ENCODE results near the gene CTBP1. TPM values are rescaled to one million over a fixed set of nuclear protein-coding genes. Genes with fewer than 3 reads are reported as not detected.

Gene CTBP1
- polyA plus RNA-seq, 1 donor (not counting 4 experiments of a cell fraction or from before 2014, with no cell fraction given) = 46.9 TPM

DNA sequence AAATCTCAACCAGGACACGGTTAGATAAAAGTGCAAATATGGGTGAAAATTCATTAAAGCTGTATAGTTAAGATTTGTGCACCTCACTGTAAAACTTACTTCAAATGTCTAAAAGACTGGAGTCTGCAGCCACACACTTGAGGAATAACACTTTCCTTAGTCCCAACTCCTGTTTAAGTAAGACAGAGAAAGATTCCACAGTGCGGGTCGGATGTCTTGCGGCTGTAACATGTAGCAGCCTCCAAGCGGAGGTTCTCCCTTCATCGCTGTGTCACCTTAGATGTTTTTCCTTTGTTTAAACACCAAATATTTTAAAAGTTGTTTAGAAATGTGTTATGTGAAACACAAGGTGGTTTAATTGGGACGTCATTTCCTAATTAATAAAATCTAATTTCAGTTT, 39.9 kb upstream of the CTBP1 start:
- peak overlapping the region; percentile 67 for H3K27ac ChIP-seq (ENCODE audit: control insufficient read depth, insufficient read depth, low read length)
- peaks cover 4% of the 10 kb centered on the region for H4K20me1 ChIP-seq (ENCODE audit: control insufficient read depth, extremely low read depth, insufficient read depth, low read length)
- H3K4me3 ChIP-seq (ENCODE audit: control insufficient read depth in 2 of 3, extremely low read depth in 1 of 3, insufficient read depth in 2 of 3, low read depth in 1 of 3, low read length in 3 of 3) = peak overlapping the region; percentile 78 to 83 (median 83)
- H3K79me2 ChIP-seq (ENCODE audit: control insufficient read depth, insufficient read depth, low read length) = peaks cover 41% of the 10 kb centered on the region
- H3K9me3 ChIP-seq (ENCODE audit: control insufficient read depth, low read depth, low read length) = no peaks in the 10 kb centered on the region
- TF ChIP-seq EZH2 (IDR thresholded peaks at IDR 0.05; ENCODE audit: low read length) = no peak
- TF ChIP-seq, protein P1, sequence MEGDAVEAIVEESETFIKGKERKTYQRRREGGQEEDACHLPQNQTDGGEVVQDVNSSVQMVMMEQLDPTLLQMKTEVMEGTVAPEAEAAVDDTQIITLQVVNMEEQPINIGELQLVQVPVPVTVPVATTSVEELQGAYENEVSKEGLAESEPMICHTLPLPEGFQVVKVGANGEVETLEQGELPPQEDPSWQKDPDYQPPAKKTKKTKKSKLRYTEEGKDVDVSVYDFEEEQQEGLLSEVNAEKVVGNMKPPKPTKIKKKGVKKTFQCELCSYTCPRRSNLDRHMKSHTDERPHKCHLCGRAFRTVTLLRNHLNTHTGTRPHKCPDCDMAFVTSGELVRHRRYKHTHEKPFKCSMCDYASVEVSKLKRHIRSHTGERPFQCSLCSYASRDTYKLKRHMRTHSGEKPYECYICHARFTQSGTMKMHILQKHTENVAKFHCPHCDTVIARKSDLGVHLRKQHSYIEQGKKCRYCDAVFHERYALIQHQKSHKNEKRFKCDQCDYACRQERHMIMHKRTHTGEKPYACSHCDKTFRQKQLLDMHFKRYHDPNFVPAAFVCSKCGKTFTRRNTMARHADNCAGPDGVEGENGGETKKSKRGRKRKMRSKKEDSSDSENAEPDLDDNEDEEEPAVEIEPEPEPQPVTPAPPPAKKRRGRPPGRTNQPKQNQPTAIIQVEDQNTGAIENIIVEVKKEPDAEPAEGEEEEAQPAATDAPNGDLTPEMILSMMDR (optimal IDR thresholded peaks at IDR 0.05 in 1 of 3, IDR thresholded peaks at IDR 0.05 in 1 of 3, conservative IDR thresholded peaks at IDR 0.05 in 1 of 3; ENCODE audit: extremely low read depth in 1 of 3, insufficient read depth in 2 of 3, low read length in 3 of 3) = no peak
- peak overlapping the region; percentile 83 for H2AFZ ChIP-seq (ENCODE audit: control insufficient read depth, low read length)
- FAIRE-seq (peak; percentile 51), DNase-seq (ENCODE audit: low read depth, low spot score) (no peak)
- no peaks in the 10 kb centered on the region for H3K9me1 ChIP-seq (ENCODE audit: control insufficient read depth, extremely low read depth, insufficient read depth, low read length)
- H3K27me3 ChIP-seq (ENCODE audit: control insufficient read depth, extremely low read depth, insufficient read depth, low read length) = no peaks in the 10 kb centered on the region
- H3K4me1 ChIP-seq (ENCODE audit: control insufficient read depth, extremely low read depth, insufficient read depth, low read length) = peaks cover 23% of the 10 kb centered on the region
- dilution Hi-C loops (cut with MboI; ENCODE audit: extremely low pct_ligation_motif_present, low sequenced_read_pairs) = no loop called here
- H3K9ac ChIP-seq (ENCODE audit: control insufficient read depth, extremely low read depth, insufficient read depth, low read length) = peak overlapping the region; percentile 90
- peak overlapping the region; percentile 86 for H3K4me2 ChIP-seq (ENCODE audit: control insufficient read depth, extremely low read depth, insufficient read depth, low read depth, low read length)
- peaks cover 0 to 4% of the 10 kb centered on the region in 2 experiments for H3K36me3 ChIP-seq (ENCODE audit: control insufficient read depth in 2 of 2, extremely low read depth in 1 of 2, insufficient read depth in 2 of 2, low read length in 2 of 2)

DNA sequence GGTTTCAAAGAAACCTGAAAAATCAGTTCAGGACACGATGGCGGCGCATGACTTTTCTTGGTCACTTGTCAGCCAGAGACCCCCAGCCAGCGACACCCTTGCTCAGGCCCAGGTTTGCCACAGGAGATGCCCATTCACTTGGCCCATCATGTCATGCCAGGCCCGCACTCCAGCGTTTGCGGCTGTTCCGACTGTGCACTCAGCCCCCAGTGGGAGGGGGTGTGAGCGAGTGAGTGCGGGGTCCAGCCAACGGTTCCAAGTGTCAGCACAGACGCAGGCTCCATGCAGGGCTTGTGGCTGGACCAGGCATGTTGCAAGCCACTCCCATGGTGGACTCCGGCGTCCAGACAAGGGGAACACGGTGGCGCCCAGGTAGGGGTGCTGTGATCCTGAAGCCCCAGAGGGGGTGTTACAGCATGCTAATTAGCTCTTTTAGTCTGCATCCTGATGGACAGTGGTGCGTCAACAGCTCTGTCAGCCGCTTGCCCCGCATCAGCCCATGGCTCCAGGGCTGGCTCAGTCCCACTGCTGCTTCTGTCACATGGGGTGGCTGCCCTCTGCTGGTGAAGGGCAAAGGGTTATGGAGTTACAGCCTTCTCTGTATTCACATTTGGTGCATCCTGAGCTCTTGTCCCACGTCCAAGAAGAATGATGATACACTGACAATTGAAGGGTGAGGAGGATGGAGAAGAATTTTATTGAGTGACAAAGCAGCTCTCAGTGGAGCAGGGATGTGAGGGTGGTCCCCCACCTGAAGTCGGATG, 37.0 kb upstream of the CTBP1 start:
- Histone ChIP-seq H3K36me3 (ENCODE audit: control insufficient read depth in 2 of 2, extremely low read depth in 1 of 2, insufficient read depth in 2 of 2, low read length in 2 of 2) (no peaks in the 10 kb centered on the region), H3K9ac (ENCODE audit: control insufficient read depth, extremely low read depth, insufficient read depth, low read length) (no peak overlapping the region), H2AFZ (ENCODE audit: control insufficient read depth, low read length) (no peak overlapping the region), H3K27ac (ENCODE audit: control insufficient read depth, insufficient read depth, low read length) (no peak overlapping the region), H3K4me2 (ENCODE audit: control insufficient read depth, extremely low read depth, insufficient read depth, low read depth, low read length) (no peak overlapping the region), H3K79me2 (ENCODE audit: control insufficient read depth, insufficient read depth, low read length) (peaks cover 13% of the 10 kb centered on the region), H3K9me3 (ENCODE audit: control insufficient read depth, low read depth, low read length) (no peaks in the 10 kb centered on the region), H3K4me1 (ENCODE audit: control insufficient read depth, extremely low read depth, insufficient read depth, low read length) (peaks cover 8% of the 10 kb centered on the region), H3K27me3 (ENCODE audit: control insufficient read depth, extremely low read depth, insufficient read depth, low read length) (no peaks in the 10 kb centered on the region), H3K9me1 (ENCODE audit: control insufficient read depth, extremely low read depth, insufficient read depth, low read length) (no peaks in the 10 kb centered on the region), H4K20me1 (ENCODE audit: control insufficient read depth, extremely low read depth, insufficient read depth, low read length) (no peaks in the 10 kb centered on the region), H3K4me3 (ENCODE audit: control insufficient read depth in 2 of 3, extremely low read depth in 1 of 3, insufficient read depth in 2 of 3, low read depth in 1 of 3, low read length in 3 of 3) (no peak overlapping the region)
- FAIRE-seq = no peak
- DNase-seq (ENCODE audit: low read depth, low spot score) = no peak
- TF ChIP-seq EZH2 (IDR thresholded peaks at IDR 0.05; ENCODE audit: low read length) = no peak
- TF ChIP-seq, protein P1 (optimal IDR thresholded peaks at IDR 0.05 in 1 of 3, IDR thresholded peaks at IDR 0.05 in 1 of 3, conservative IDR thresholded peaks at IDR 0.05 in 1 of 3; ENCODE audit: extremely low read depth in 1 of 3, insufficient read depth in 2 of 3, low read length in 3 of 3) = peak in 2 of 3 experiments; percentile 14 to 22
- dilution Hi-C loops (cut with MboI; ENCODE audit: extremely low pct_ligation_motif_present, low sequenced_read_pairs) = no loop called here

Data from keratinocyte (primary cell).